Osteocyte (in vitro differentiated cells): ENCODE data around the gene NUP188. TPM values are rescaled to one million over a fixed set of nuclear protein-coding genes. Genes with fewer than 3 reads are reported as not detected.
A peak's percentile ranks its signal among the peaks of the same experiment; 100 is the strongest.

ENCODE experiments used
- DNase-seq: peaks from one replicate; pipeline ENCODE4 v3.0.0; 2021; ENCODE audit warnings: mixed read lengths; ENCODE audit not compliant: unreplicated experiment; ENCODE audit errors: extremely low spot score
- H3K27ac Mint-ChIP-seq: one replicate; pipeline ENCODE4 v1.8.0; 2021; ENCODE audit warnings: mild to moderate bottlenecking, mixed read lengths; ENCODE audit not compliant: unreplicated experiment
- H3K27me3 Mint-ChIP-seq: one replicate; pipeline ENCODE4 v1.8.0; 2021; ENCODE audit warnings: mixed read lengths; ENCODE audit not compliant: unreplicated experiment
- H3K36me3 Mint-ChIP-seq: one replicate; pipeline ENCODE4 v1.8.0; 2021; ENCODE audit warnings: mixed read lengths; ENCODE audit not compliant: unreplicated experiment
- H3K4me1 Mint-ChIP-seq: one replicate; pipeline ENCODE4 v1.8.0; 2021; ENCODE audit warnings: mixed read lengths; ENCODE audit not compliant: unreplicated experiment
- H3K4me3 Mint-ChIP-seq: one replicate; pipeline ENCODE4 v1.8.0; 2021; ENCODE audit warnings: mild to moderate bottlenecking, moderate library complexity, mixed read lengths; ENCODE audit not compliant: unreplicated experiment
- H3K9me3 Mint-ChIP-seq: one replicate; pipeline ENCODE4 v1.8.0; 2021; ENCODE audit warnings: mixed read lengths; ENCODE audit not compliant: unreplicated experiment
- total RNA-seq: library from RNA; stranded (reverse); gene quantifications from 2 replicates; pipeline ENCODE4 v1.2.1, GENCODE V29; 2021
- TF ChIP-seq, protein P1 (sequence below): fragments of 200-600 bp; sonication (generic); IDR thresholded peaks from 2 replicates; pipeline ENCODE4 v1.5.0; 2021; ENCODE audit warnings: antibody characterized with exemption, mild to moderate bottlenecking, moderate library complexity

NUP188 gene
- total RNA-seq, 1 donor from 2014 or later = 44.5 TPM

DNA sequence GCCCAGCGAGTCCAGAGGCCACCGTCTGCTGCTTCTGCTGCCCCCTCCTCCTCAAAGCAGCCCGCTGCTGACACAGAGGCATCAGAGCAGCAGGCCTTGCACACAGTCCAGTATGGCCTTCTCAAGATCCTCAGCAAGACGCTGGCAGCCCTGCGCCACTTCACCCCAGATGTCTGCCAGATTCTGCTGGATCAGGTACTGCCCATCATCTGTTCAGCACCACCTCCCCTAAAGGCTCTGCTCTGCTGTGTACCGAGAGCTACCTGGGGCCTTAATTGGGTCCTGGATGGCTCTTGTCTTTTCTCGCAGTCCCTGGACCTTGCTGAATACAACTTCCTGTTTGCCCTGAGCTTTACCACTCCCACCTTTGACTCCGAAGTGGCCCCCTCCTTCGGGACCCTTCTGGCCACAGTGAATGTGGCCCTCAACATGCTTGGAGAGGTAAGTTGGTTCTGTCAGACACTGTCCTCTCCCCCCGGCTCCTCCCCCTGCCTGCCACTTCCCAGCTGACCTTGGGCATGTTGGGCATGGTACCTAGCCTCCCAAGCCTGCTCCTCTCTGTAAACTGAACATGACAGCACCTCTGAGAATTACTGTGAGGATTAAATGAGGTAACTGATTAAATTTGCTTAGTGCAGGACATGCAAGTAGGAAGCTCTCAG is 58.0 kb downstream of the NUP188 start:
- H3K36me3 Mint-ChIP-seq = peaks cover 28% of the 10 kb centered on the region
- no peaks in the 10 kb centered on the region for H3K27me3 Mint-ChIP-seq
- TF ChIP-seq, protein P1, sequence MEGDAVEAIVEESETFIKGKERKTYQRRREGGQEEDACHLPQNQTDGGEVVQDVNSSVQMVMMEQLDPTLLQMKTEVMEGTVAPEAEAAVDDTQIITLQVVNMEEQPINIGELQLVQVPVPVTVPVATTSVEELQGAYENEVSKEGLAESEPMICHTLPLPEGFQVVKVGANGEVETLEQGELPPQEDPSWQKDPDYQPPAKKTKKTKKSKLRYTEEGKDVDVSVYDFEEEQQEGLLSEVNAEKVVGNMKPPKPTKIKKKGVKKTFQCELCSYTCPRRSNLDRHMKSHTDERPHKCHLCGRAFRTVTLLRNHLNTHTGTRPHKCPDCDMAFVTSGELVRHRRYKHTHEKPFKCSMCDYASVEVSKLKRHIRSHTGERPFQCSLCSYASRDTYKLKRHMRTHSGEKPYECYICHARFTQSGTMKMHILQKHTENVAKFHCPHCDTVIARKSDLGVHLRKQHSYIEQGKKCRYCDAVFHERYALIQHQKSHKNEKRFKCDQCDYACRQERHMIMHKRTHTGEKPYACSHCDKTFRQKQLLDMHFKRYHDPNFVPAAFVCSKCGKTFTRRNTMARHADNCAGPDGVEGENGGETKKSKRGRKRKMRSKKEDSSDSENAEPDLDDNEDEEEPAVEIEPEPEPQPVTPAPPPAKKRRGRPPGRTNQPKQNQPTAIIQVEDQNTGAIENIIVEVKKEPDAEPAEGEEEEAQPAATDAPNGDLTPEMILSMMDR = no peak
- no peak overlapping the region for H3K4me3 Mint-ChIP-seq
- no peak for DNase-seq
- H3K27ac Mint-ChIP-seq = no peak overlapping the region
- H3K4me1 Mint-ChIP-seq = peaks cover 5% of the 10 kb centered on the region
- H3K9me3 Mint-ChIP-seq = no peaks in the 10 kb centered on the region

- Mint-ChIP-seq H3K27ac (peak overlapping the region; percentile 34), H3K4me3 (no peak overlapping the region), H3K27me3 (no peaks in the 10 kb centered on the region), H3K9me3 (no peaks in the 10 kb centered on the region), H3K4me1 (peaks cover 5% of the 10 kb centered on the region), H3K36me3 (peaks cover 25% of the 10 kb centered on the region)
- TF ChIP-seq, protein P1 = peak; percentile 90
- DNase-seq = no peak
Observed at GRCh38 chr9:129006328-129007034, 59.0 kb downstream of the NUP188 start.

DNA sequence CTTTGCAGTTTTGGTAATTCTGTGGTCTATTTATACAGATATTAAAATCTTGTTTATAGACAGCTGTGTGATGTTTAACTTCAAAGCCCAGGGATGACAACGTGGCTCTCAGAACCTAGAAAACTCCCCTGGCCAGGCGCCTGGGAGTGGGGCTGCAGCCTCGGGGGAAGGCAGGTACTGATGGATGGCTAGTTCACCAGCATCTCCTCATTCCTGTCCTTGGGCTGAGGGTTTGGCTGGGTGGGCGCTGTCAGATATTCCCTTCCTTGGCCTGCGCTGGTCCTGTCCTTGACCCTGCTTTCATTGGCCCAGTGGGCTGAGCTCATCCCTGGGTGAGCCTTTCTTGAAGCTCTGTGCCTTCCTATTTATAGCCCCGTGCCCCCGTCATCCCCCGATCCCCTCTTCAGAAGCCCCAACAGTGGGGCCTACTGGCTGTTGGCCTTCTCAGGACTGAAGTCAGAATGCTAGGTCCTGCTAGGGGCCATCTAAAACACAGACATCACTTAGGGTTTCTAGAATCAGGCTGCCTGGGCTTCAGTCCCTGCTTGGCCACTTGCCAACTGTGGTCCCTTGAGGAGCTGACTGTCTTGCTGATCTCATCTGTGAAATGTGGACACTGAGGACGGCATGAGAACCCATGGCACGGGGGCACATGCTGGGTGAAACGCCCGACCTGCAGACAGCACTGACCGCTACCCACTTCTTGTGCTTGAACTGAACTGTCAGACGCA is 59.7 kb downstream of the NUP188 start:
- TF ChIP-seq, protein P1 = no peak
- no peak for DNase-seq
- peaks cover 25% of the 10 kb centered on the region for H3K36me3 Mint-ChIP-seq
- H3K27ac Mint-ChIP-seq = no peak overlapping the region
- H3K4me3 Mint-ChIP-seq = no peak overlapping the region
- peaks cover 9% of the 10 kb centered on the region for H3K4me1 Mint-ChIP-seq
- H3K27me3 Mint-ChIP-seq = no peaks in the 10 kb centered on the region
- H3K9me3 Mint-ChIP-seq = no peaks in the 10 kb centered on the region

- DNase-seq = no peak
- Mint-ChIP-seq H3K4me1 (peaks cover 9% of the 10 kb centered on the region), H3K4me3 (no peak overlapping the region), H3K27ac (no peak overlapping the region), H3K9me3 (no peaks in the 10 kb centered on the region), H3K27me3 (no peaks in the 10 kb centered on the region), H3K36me3 (peaks cover 24% of the 10 kb centered on the region)
- TF ChIP-seq, protein P1 = no peak
Observed at GRCh38 chr9:129007766-129008468, 60.4 kb downstream of the NUP188 start.
